Caco-2 (cell line): Measurements from ENCODE around the gene PUS7L. TPM values are rescaled to one million over a fixed set of nuclear protein-coding genes. Genes with fewer than 3 reads are reported as not detected.

Experiments
- total RNA-seq: library from RNA; stranded (reverse); gene quantifications from 2 replicates; pipeline ENCODE4 v1.2.3, GENCODE V29; 2022

The PUS7L gene
- total RNA-seq, 1 experiment from 2014 or later: 29.1 TPM

Other genes starting within 250 kb of the PUS7L start
- 0.07 TPM in 1 of 2 replicates, not detected in the other for gene ADAMTS20, start 206.6 kb downstream of the PUS7L start, total RNA-seq
- gene IRAK4, start 161 bp upstream of the PUS7L start, total RNA-seq: 11.7 and 15.3 TPM in 2 replicates
- 125 and 140 TPM in 2 replicates for gene TWF1, start 47.5 kb upstream of the PUS7L start, total RNA-seq
- 28.0 and 34.1 TPM in 2 replicates for gene TMEM117, start 77.3 kb upstream of the PUS7L start, total RNA-seq